Glomerular endothelial cell (primary cell): ENCODE measurements around the gene ASPSCR1. TPM values are rescaled to one million over a fixed set of nuclear protein-coding genes. Genes with fewer than 3 reads are reported as not detected.
"Not testable (repeated sequence)": the region's sequence is repeated elsewhere in the genome, so short reads cannot be mapped to it uniquely, and the experiment has no call there.

ENCODE experiments used
- DNase-seq: peaks from one replicate; pipeline ENCODE4 v3.0.0-alpha.2; 2011; ENCODE audit warnings: low read depth, low spot score; ENCODE audit errors: extremely low read depth
- total RNA-seq: library from RNA; depleted of rRNA; stranded (reverse); fragments of >200 nt; gene quantifications from 2 replicates; pipeline ENCODE4 v1.2.3, GENCODE V29; 2015

ASPSCR1 gene
- total RNA-seq, 1 donor from 2014 or later, result 25.1 TPM

DNA sequence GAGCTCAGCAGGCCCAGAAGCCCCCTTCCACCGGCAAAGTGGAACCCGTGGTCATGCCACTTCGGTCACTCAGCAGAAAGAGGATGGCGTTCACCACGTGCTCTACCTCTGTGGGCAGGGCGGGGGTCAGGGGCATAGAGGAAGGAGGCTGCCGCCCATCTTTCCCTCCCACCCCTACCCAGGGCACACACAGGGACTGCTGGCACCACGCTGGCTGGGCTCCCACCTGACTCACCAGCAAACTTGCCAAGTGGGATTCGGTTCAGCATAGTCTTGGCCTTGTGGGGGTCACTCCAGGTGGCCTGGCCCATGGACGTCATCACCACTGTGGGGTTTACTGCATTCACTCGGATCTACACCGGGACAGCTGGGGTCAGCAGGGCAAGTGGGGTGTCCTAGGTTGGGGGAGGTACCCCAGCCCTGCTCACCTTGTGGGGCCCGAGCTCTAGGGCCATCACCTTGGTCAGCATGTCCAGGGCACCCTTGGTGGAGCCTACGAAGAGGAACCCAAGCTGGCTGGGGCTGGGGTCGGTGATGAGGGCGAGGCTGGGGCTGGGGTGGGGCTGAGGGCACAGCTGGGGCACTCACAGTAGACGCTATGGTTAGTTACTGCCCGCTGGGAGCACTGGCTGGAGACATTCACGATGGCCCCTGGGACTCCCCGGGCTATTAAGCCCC lies 58.7 kb downstream of the ASPSCR1 start:
- DNase-seq, result no peak

DNA sequence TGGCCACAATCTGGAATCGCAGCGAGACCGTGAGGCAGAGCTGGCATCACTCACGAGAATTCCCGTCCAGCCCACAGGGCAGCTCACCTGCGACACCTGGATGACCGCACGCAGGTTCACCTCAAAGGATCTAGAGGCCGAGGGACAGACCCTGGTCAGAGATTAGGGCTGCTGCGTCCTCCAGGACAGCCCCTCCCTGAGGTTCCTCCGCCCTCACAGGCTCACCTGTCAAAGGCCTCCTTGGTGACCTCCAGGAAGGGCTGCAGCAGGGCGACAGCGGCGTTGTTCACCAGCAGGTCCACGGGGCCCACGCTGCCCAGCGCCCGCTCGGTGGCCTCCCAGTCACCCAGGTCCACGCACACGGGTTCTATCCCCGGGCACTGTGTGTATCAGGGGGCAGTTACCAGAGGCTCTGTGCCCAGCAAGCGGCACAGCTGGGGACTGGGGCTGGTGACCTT lies 59.2 kb downstream of the ASPSCR1 start:
- DNase-seq, result no peak

DNA sequence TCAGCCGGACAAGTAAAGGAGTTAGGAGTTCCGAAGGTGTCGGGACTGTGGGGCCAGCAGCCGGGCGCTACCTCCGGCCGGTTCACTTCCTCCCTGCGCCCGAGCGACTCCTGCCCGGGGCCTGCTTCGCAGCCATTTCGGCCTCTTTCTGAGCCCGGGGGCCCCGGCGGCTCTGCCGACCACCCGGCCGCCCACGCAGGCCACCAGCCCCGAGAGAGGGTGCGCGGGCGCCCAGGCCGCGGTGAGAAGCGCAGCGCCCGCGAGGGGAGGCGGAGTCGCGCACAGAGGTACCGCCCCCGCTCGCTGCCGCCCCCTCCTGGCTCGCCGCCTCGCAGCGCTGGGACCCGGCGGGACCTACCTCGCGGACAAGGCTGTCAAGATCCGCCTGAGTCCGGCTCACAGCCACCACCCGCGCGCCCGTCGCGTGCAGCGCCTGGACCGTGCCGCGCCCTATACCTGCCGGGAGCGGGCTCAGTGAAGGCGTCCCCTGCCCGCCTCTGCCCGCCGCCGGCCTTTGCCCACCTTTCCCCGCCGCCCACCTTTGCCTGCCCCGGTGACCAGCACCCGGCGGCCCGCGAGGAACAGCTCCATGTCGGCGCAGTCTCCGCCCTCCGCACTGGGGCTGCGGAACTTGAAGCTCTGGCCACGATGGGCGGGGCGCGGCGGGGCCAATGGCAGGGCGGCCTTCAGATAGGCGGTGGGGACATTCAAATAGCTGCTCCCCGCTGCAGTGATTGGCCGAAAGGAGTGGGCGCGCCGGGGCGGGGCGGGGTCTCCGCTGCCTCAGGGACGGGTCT lies 59.9 kb downstream of the ASPSCR1 start, which contains the start of gene DCXR:
DCXR (minus strand) TSS at position 606 of the 797 bp plus-strand sequence; CDS start at position 591, 15 bp downstream.
- DNase-seq, result no peak

- DNase-seq, result no peak
Measured at GRCh38 chr17:82037889-82038195, 60.4 kb downstream of the ASPSCR1 start.

DNA sequence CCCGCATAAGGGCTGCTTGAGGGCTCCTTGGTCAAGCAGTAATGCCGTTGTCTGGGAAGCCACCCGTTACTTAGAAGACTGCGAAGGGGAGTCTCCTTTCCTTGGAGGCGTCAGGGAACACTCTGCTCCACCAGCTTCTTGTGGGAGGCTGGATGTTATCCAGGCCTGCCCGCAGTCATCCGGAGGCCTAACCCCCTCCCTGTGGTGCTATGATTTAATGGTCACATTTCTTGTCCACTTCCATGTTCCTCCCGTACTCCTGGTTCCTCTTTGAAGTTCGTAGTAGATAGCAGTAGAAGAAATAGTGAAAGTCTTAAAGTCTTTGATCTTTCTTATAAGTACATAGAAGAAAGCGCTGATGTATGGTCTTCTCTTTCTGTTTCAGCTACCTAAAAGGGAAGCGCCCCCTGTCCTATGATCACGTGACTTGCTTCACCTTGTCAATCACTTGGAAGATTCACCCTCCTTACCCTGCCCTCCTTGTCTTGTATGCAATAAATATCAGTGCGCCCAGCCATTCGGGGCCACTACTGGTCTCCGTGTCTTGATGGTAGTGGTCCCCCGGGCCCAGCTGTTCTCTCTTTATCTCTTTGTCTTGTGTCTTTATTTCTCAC lies 61.5 kb downstream of the ASPSCR1 start:
- DNase-seq, result not testable (repeated sequence)

DNA sequence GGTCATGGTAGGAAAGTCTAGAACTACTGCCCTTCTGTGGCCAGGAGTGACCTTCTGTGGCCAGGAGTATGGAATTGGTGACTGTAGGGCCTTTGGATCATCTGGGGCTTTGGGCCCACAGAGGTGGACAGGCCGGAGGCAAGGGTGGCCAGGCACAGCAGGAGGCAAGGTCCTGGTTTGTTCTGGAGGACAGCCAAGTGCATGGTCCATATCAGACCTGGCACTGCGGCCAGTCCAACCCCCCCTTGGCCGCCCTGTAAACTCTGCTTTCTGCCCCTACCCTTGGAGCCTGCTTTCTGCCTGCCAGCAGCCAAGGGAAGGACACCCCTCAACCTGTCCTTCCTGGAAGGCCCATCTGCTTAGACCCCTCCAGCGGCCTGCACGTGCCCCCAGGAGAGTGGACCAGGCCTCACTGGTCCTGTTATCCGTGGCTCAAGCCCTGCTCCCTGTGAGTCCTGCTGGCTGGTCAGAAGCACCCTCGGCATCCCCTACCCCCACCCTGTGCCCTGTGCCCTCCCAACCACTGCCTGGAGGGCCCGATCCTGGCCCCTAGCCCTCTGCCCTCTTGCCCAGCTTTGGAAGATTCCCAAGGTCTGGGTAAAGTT lies 62.4 kb downstream of the ASPSCR1 start:
- no peak for DNase-seq

DNA sequence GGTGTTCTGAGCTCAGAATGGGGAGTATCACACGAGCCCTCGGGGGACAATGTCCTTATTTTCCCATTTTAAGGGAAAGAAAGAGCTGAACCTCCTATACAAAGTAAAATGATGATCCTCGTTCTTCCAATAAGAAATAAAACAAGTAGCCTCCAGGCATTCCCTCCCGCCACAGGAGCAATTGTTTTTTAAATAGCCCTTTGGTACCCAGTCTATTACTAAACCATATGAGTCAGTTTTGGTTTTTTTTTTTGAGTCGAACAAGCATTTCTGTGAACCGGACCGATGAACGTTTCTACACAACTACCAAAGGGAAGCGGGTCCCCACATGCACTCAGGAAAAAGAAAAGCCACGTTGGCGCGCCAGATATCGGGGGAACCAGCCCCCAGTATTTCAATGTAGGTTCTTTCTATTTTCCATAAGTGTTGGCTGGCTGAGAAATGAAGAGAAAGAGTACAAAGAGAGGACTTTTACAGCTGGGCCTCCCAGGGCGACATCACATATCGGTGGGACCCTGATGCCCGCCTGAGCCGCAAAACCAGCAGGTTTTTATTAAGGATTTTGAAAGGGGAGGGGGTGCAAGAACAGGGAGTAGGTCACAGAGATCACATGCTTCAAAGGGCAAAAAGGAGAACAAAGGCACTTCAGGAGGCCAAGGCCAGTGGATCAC lies 63.9 kb downstream of the ASPSCR1 start:
- DNase-seq, result no peak

GRCh38 chr17:82042649-82043048 lies 65.2 kb downstream of the ASPSCR1 start:
- DNase-seq, result no peak

DNA sequence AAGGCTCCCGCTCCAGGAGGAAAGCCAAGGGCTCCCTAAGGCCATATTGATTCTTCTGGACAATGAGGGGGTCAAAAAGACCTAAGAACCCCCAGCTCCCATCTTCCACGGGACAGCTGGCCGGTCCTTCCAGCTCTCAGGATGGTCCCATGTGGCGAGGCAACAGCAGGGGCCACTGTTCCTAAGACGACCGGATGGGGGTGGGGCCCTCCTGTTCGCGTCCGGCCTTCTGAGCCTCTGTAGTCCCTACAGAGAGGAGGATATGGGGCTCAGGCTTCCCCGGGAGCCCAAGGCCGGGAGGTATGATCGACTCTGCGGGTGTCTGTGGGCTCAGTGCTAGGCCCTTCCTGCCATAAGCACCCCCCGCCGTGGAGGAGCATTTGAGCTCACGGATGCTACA lies 66.1 kb downstream of the ASPSCR1 start:
- no peak for DNase-seq

GRCh38 chr17:82045936-82046484 lies 68.6 kb downstream of the ASPSCR1 start:
- DNase-seq, result no peak

- DNase-seq, result no peak
Measured at GRCh38 chr17:82046903-82047302, 69.5 kb downstream of the ASPSCR1 start.

DNA sequence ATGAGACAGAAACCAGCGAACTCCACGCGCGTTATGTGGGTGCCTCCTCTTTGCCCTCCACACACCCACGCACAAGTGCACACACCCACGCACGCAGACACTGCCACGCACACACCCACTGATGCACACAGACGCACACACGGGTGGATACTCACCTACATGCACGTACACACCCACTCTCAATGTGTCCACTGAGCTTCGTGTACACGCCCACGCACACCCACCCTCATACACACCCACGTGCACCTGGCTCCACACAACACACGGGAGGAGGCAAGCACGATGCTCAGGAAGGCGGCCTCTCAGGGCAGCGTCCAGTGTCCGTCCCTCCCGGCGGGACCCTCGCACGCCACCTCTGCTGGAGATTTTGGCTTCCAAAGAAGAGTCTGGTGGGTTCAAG lies 70.0 kb downstream of the ASPSCR1 start:
- no peak for DNase-seq

DNA sequence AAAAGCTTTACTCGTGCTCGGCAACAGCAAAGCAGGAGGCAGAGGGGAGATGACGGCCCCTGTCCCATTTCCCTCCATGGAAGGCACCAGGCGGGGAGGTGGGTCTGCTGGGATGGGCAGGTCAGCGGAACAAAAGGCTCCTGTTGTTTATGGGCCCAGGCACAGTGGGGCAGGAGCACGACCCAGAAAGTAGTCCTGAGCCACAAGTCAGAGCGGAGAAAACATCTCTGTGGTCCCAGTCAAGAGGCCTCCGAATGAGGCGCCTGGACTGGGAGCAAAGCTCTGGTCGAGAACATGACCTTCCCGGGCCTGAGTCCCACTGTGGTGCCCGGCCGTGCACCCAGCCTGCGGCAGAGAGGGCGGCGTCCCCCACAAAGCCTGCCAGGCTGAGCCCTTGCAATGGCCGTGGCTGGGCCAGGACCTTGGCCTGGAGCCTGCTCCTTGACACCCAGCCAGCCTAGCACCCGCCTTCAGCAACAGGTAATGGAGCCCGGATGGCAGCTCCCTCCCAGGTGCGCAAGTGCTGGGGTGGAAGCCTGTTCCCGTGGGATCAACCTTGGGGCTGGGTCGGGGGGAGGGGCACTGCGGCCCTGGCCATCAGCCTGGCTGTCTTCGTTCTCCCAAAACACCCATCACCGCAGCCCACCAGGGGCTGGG lies 70.6 kb downstream of the ASPSCR1 start:
- DNase-seq, result no peak

DNA sequence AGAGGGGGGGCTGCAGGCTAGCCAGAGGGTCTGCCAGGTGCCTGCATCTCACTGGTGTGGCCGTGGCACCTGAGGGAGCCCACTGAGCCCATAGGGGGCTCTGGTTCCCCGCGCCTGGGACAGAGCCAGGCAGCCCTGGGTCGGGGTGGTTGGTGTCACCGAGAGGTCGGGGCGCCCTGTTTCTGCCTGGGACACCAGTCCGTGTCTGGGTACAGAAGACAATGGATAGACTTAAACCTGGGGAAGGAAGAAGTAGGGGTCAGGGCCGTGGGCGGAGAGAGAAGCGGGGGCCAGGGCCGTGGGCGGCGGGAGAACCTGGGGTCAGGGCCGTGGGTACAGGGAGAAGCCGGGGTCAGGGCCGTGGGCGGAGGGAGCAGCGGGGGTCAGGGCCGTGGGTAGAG lies 71.1 kb downstream of the ASPSCR1 start:
- no peak for DNase-seq

DNA sequence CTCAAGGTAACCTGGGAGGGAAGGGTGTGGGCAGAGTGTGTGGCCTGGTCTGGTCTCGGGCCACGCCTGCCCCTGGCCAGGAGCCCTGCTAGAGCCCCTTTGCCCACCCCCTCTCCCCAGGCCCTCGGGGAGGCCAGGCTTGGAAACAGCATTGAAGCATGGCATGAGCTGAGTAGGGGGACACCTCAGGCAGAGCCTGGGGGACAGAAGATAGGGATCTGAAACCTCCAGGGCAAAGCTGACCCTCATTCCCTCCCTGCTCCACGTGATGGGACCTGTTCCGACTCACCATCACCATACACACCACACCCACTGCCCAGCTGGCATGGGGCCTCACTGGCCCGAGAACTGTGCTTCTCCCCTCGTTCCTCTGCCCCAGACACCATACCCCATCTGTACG lies 71.7 kb downstream of the ASPSCR1 start:
- DNase-seq, result no peak

GRCh38 chr17:82049521-82049971 lies 72.1 kb downstream of the ASPSCR1 start:
- no peak for DNase-seq

DNA sequence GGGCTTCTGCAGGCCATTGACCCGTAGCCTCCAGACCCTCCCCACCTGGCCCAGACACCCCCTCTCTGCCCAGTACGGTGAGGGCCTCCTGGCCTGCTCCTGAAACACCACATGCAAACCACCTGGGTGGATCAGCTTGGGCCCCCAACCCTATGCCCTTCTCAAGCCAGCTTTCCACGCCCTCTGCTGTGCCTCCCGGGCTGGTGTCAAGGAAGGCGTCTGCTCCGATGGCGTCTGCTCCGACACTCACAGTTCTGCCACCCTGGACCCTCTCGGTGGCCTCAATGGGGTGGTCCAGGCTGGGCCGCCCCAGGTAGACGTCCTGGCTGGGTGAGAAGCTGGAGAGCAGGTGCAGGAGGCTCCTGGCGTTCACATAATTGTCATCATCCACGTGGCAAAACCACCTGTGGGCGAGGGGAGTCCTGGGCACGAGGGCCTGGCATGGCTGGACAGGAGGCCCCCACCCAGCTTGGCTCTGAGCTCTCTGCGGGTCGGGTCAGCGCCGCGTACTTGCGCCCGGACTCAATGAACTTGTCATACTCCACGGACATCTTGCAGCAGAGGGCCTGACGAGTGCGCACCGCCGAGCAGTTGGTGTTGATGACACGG lies 72.8 kb downstream of the ASPSCR1 start:
- DNase-seq, result no peak

DNA sequence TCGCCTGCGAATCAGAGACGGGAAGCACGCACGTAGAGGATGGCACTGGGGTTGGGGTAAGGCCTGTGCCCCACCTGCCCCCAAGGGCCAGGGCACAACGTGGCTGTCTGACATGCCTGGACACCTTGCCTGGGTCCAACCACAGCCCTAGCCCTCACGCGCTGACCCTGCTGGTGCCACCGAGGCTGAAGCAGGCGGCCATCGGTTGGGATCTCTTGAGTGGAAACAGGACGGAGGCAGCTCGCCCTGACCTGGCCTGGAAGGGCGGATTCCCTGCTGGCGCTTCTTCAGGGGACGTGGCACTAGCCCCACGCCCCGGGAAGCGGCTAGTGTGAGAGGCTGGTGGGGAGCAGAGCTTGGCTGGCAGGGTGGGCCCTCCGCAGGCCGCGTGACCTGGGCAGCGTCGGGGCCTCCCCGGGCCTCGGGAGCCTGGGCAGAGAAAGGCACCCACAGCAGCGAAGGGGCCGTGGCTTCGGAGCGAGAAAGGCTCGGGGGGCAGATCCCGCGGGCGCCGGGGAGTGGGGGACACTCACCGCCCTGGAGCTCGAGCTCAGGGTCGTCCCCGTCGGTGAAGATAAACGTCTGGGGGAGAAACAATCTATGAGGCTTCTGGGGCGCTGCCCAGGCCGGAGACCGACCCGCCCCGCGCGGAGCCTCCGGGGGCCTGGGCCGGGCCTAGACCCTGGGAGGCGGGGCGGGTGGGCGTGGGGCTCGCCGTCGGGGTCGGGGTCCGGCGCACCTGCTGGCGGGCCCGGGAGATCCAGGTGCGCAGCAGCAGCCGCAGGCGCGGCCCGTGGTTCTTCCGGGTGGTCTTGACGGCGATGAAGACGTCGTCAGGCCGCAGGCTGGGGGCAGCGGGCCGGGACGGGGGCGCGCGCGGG lies 73.6 kb downstream of the ASPSCR1 start:
- no peak for DNase-seq
